CD4-positive, alpha-beta T cell treated with Interleukin-2 at 100 ng/mL for 4 hours (primary cell): ENCODE data around the gene SLC47A1.
A peak's percentile ranks its signal among the peaks of the same experiment; 100 is the strongest.
"Not testable (repeated sequence)": the region's sequence is repeated elsewhere in the genome, so short reads cannot be mapped to it uniquely, and the experiment has no call there.

Experiments
- DNase-seq: peaks from one replicate; pipeline ENCODE4 v3.0.0-alpha.2; 2020; ENCODE audit warnings: low spot score

SLC47A1 gene

GRCh38 chr17:19533718-19534561, at the start of gene SLC47A1:
Gene SLC47A1, plus strand, starts transcription at chr17:19533854. Its CDS starts 86 bp downstream, at chr17:19533940.
- no peak for DNase-seq

GRCh38 chr17:19485800-19486340, 47.8 kb upstream of the SLC47A1 start:
- no peak for DNase-seq

- DNase-seq, result no peak
These were observed 47.2 kb upstream of the SLC47A1 start for GRCh38 chr17:19486351-19487023.

- no peak for DNase-seq
These were observed 46.5 kb upstream of the SLC47A1 start for GRCh38 chr17:19487024-19487600.

GRCh38 chr17:19492141-19492540, 41.5 kb upstream of the SLC47A1 start:
- no peak for DNase-seq

- no peak for DNase-seq
These were observed 38.5 kb upstream of the SLC47A1 start for GRCh38 chr17:19494961-19495806.

- no peak for DNase-seq
These were observed 37.7 kb upstream of the SLC47A1 start for GRCh38 chr17:19495828-19496528.

- no peak for DNase-seq
These were observed 36.0 kb upstream of the SLC47A1 start for GRCh38 chr17:19497624-19498023.

GRCh38 chr17:19501219-19501618, 32.4 kb upstream of the SLC47A1 start:
- DNase-seq, result no peak

- peak; percentile 47 for DNase-seq
These were observed 31.1 kb upstream of the SLC47A1 start for GRCh38 chr17:19502517-19502916.

GRCh38 chr17:19505561-19505960, 28.1 kb upstream of the SLC47A1 start:
- not testable (repeated sequence) for DNase-seq

- peak; percentile 87 for DNase-seq
These were observed 25.7 kb upstream of the SLC47A1 start for GRCh38 chr17:19507775-19508576.

- DNase-seq, result no peak
These were observed 25.1 kb upstream of the SLC47A1 start for GRCh38 chr17:19508577-19508867.

GRCh38 chr17:19509281-19509852, 24.3 kb upstream of the SLC47A1 start:
- DNase-seq, result not testable (repeated sequence)

- DNase-seq, result no peak
These were observed 22.8 kb upstream of the SLC47A1 start for GRCh38 chr17:19510903-19511302.

- peak; percentile 67 for DNase-seq
These were observed 19.7 kb upstream of the SLC47A1 start for GRCh38 chr17:19513897-19514488.

- no peak for DNase-seq
These were observed 16.0 kb upstream of the SLC47A1 start for GRCh38 chr17:19517699-19518098.

GRCh38 chr17:19519388-19520291, 14.0 kb upstream of the SLC47A1 start:
- DNase-seq, result not testable (repeated sequence)

- DNase-seq, result no peak
These were observed 13.0 kb upstream of the SLC47A1 start for GRCh38 chr17:19520641-19521040.
